Cerebellar nuclear complex (tissue), 1 donor: ENCODE measurements around the gene COLEC11.

ENCODE experiments used
- DNase-seq, 2 experiments: peaks; one replicate each; lab custom pipeline; 2025; lab: John Stamatoyannopoulos, UW

COLEC11 gene

DNA sequence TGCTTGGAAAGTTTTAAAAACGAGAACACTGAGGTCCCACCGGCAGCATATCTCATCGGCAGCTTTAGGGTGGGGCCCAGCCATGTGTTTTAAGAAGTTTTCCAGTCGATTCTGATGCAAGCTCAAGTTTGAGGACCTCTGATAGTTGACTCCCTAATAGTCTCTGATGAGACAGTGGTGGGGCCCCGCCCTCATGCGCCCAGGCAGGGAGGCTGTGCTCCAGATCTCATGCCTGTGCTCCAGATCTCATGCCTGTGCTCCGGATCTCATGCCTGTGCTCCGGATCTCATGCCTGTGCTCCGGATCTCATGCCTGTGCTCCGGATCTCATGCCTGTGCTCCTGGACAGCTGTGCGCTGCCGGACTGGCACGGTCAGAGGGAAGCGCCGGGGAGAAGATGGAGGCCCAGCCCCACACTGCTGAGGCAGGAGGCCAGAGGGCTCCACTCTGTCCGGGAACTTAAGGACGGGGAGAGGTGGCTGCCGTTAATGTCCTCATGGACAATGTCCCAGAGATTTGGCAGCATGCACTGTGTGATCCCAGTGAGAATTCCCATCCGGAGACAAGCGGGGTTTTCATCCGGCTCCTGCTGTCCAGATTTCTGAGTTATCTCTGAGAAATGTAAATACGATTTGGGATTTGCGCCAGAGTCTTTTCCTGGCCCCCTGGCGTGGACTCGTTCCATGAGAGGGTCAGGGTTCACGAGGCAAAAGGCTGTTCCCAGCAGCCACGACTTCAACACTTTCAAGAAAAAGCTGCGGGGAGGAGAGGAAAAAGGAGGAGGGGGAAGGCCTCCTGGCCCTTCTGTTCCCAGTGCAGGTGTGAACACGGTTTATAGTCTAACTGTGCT lies 9.4 kb upstream of the COLEC11 start:
- DNase-seq = no peak

- DNase-seq = no peak
Measured at GRCh38 chr2:3586220-3586619, 8.7 kb upstream of the COLEC11 start.

DNA sequence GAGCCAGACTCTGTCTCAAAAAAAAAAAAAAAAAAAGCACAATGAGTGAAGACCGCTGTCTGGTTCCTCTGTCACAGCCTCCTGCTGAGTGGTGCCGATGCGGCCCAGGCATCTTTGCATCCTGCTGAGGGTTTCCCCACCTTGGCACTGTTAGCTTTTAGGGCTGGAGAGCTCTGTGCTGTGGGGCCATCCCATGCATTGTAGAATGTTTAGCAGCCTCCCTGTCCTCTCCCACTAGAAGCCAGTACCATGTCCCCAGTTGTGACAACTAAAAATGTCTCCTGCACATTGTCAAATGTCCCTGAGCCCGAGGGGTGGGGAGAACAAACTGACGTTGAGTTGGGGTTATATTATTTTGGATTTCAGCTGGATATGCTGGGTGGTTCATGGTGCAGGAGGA lies 7.9 kb upstream of the COLEC11 start:
- DNase-seq = no peak

DNA sequence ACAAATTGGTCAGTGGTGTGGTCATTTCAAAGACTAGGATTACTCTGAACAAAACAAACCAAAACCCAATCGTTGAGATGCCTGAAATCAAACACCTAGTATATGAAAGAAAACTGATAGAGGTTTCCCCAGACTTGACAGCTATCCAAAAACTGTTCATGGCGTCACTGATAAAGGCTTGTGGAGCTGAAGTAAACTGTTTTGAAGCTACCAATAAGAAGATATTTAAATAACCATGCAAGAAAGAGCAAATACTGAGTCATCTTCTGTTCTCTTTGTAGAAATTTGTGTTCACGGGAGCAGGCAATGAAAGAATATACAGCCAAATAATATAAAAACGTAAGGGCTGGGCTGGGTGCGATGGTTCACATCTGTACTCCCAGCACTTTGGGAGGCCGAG lies 7.5 kb upstream of the COLEC11 start:
- DNase-seq = no peak

GRCh38 chr2:3588084-3588483 lies 6.8 kb upstream of the COLEC11 start:
- DNase-seq = no peak

- DNase-seq = no peak
Measured at GRCh38 chr2:3589086-3589485, 5.8 kb upstream of the COLEC11 start.

GRCh38 chr2:3595404-3595803 lies 492 bp downstream of the COLEC11 start:
- DNase-seq = no peak

DNA sequence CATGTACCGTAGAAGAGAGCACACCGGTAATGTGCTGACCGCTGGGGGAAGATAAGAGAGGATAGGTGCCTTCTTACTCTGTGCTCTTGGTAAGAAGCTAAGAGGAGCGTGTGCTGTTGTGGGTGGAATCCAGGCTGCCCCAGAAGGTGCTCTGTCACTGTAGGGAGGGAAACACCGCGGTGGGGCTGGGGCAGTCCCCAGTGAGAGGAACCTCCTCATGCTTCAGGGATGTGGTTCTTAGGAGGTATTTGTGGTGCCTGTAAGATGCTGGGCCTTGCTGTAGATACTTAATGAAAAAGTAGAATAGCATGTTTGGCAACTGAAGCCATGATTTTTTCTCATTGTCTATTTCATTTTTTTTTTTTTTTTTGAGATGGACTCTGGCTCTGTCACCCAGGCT lies 1.1 kb downstream of the COLEC11 start:
- DNase-seq = no peak

- DNase-seq = no peak
Measured at GRCh38 chr2:3596901-3597417, 2.0 kb downstream of the COLEC11 start.

GRCh38 chr2:3597567-3597966 lies 2.7 kb downstream of the COLEC11 start:
- DNase-seq = no peak

GRCh38 chr2:3598197-3598910 lies 3.4 kb downstream of the COLEC11 start:
- DNase-seq = no peak

GRCh38 chr2:3598912-3599854 lies 4.3 kb downstream of the COLEC11 start:
- DNase-seq = no peak

GRCh38 chr2:3600256-3600855 lies 5.4 kb downstream of the COLEC11 start:
- no peak for DNase-seq

DNA sequence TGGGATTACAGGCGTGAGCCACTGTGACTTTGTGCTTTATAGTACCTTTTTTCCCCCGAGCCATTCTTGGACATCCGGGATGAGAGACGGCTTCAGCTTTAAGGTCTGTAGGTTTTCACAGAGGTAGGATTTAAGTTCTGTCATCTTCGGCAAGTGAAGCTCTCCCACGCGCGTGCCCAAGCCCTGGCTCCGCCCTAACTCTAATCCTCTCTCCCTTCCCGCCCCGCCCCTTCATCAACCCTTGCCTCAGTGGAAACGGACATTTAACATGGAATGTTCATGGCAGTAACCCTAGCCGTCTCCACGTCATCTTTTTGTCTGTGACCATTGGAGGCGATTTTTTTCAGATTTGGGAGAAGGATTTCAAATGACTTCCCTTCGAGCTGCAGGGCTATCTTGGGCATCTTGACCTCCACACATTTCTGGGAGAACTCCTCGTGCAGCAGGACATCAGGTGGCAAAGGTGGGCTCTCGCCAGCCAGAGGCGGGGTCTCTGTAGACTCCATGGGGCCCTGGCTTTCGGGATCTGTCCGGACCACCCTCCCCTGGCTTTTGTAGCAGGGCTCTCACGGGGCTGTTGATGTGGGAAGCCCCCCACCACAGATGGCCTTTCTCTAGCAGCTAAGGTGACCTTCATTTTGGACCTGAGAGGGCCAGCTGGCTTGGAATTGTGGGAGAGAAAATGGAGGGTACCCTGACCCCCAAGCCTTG lies 6.8 kb downstream of the COLEC11 start:
- no peak for DNase-seq

DNA sequence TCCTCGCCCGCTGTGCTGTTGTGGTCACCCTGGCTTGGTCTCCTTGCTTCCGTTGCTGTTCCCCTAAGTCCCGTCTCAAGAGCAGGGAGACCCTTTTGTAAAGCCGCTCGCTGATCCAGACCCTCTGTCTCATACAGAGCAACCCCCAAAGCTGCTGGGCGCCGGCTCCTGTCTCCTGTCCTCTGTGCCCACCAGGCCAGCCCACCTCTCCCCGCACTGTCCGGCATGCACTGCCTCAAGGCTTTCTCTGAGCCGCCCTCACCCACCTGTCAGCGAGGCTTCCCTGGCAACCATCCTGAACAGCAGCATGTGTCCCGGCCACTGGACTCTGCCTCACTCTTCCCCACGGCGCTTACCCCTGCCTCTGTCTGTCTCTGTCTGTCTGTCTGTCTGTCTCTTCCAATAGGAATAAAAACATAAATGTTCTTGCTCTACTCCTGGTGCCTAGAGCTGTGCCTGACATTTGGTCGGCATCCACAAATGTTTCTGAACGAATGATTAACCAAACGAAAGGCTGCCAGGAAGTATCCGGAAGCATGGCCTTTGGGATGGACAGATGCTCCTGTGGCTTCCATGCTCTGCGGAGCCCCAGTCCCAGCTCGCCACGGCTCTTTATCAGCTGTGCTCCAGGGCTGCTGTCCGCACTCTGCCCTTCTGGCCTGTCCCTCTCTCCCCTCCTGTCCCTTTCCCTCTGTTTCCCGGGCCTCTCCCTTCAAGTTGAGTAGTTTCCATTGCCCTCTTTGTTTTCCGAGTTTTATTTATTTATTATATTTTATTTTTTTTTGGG lies 7.8 kb downstream of the COLEC11 start:
- DNase-seq = no peak

DNA sequence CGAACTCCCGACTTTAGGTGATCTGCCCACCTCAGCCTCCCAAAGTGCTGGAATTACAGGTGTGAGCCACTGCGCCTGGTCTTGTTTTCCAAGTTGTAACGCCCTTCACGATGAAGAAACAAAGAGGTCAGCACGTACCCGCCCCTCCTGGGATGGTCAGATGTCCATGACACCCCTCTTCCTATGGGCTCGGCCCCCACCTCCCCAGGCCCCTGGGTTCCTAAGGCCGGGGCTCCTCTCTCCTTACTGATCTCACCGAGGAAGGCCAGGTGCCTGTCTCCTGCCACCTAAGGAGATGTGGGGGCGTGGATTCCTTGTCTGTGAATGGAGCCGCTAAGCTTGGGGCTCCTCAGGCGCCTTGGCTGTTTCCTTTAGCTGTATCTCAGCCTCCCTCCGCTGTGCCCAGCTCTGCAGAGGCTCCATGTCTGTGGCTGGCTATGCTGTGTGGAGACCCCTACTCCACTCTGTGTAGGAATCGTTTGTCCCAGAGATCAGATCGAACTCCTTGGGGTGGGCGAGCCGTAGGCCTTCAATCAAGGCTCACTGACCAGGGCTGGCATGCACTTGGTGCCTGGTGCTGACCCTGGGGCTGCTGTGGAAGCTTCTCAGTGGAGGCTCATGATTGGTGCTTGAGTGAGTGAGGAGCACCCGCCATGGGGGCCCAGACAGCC lies 8.8 kb downstream of the COLEC11 start:
- DNase-seq = no peak

GRCh38 chr2:3604207-3604877 lies 9.4 kb downstream of the COLEC11 start:
- DNase-seq = no peak

- DNase-seq = no peak
Measured at GRCh38 chr2:3604991-3605961, 10.4 kb downstream of the COLEC11 start.
